K562 (cell line): ENCODE results near the gene CD79A.

Source experiments
- CBX5 ChIP-seq: IDR thresholded peaks from 2 replicates; pipeline ENCODE4 v1.6.1; 2014; ENCODE audit warnings: low read depth, borderline replicate concordance
- HNRNPH1 ChIP-seq: fragments of 200-400 bp; formaldehyde crosslinking; optimal IDR thresholded peaks from 2 replicates; pipeline ENCODE3; 2017; ENCODE audit warnings: low read depth, mild to moderate bottlenecking, low read length, moderate library complexity
- MAZ ChIP-seq, 2 experiments: fragments of 450-650 bp in 1 of 2; sonication (generic) in 1 of 2; formaldehyde crosslinking; IDR thresholded peaks in 1 of 2; conservative IDR thresholded peaks in 1 of 2; 2 replicates each; pipeline versions ENCODE4 v1.4.0 to v1.5.0; 2020; ENCODE audit warnings: mild to moderate bottlenecking in 1 of 2, missing genetic modification reagents in 1 of 2
- MBD2 ChIP-seq: sonication (generic); IDR thresholded peaks from 2 replicates; pipeline ENCODE4 v1.6.1; 2016; ENCODE audit warnings: low read depth, borderline replicate concordance
- POLR2A ChIP-seq: fragments of 450-650 bp; conservative IDR thresholded peaks from 2 replicates; pipeline ENCODE4 v1.6.1; 2016
- POLR2AphosphoS5 ChIP-seq: IDR thresholded peaks from 2 replicates; pipeline ENCODE4 v1.6.1; 2011; ENCODE audit warnings: mild to moderate bottlenecking, low read depth, low read length, moderate library complexity; ENCODE audit not compliant: control insufficient read depth, insufficient read depth
- TAF1 ChIP-seq: IDR thresholded peaks from 2 replicates; pipeline ENCODE4 v1.6.1; 2011; ENCODE audit warnings: mild to moderate bottlenecking, low read length, moderate library complexity; ENCODE audit not compliant: insufficient read depth, control insufficient read depth, severe bottlenecking; ENCODE audit errors: extremely low read depth
- ZNF143 ChIP-seq: sonication (generic); formaldehyde crosslinking; IDR thresholded peaks from 2 replicates; pipeline ENCODE4 v1.9.0; 2022; ENCODE audit warnings: mild to moderate bottlenecking, missing genetic modification reagents
- TF ChIP-seq, protein P1 (sequence below), 3 experiments: IDR thresholded peaks in 2 of 3; conservative IDR thresholded peaks in 1 of 3; 2 replicates each; pipeline ENCODE4 v1.5.1; 2011 to 2012; ENCODE audit warnings: low read length in 3 of 3, mild to moderate bottlenecking in 3 of 3, control low read depth in 2 of 3, improper control_type of control experiment in 1 of 3, inconsistent platforms in 1 of 3, low read depth in 1 of 3, mixed read lengths in 1 of 3, moderate library complexity in 1 of 3; ENCODE audit not compliant: insufficient read depth in 2 of 3
- TF ChIP-seq, protein P2 (sequence below), 3 experiments: fragments of 200-800 bp in 1 of 3; sonication (Bioruptor generic) in 1 of 3; sonication (generic) in 1 of 3; formaldehyde crosslinking in 1 of 3; IDR thresholded peaks; 2 replicates each; pipeline versions ENCODE4 v1.6.1 to v1.8.0; 2016 to 2022; ENCODE audit warnings: mild to moderate bottlenecking in 2 of 3, missing compliant biosample characterization in 2 of 3, missing genetic modification characterization in 2 of 3, missing genetic modification reagents in 1 of 3

DNA sequence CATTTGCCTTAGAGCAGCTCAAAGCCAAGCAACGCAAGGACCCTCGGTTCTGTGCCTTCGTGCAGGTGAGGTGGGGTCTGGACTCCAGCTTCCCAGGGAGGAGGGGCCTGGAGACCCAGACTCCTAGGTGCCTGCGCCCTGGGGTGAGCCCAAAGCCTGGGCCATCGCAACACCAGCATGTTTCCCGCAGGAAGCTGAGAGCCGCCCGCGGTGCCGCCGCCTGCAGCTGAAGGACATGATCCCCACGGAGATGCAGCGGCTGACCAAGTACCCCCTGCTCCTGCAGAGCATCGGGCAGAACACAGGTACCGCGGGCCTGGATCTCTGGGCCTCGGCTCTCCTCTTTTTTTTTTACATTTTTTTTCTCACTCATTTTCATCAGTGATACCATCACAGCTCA is 25.5 kb downstream of the CD79A start:
- TF ChIP-seq HNRNPH1 (no peak), TAF1 (no peak), ZNF143 (no peak), CBX5 (no peak), MAZ (CRISPR knock-in tag; conservative IDR thresholded peaks at IDR 0.05 in 1 of 2, IDR thresholded peaks at IDR 0.05 in 1 of 2) (no peak), MBD2 (no peak), POLR2AphosphoS5 (no peak), POLR2A (no peak)
- TF ChIP-seq, protein P1, sequence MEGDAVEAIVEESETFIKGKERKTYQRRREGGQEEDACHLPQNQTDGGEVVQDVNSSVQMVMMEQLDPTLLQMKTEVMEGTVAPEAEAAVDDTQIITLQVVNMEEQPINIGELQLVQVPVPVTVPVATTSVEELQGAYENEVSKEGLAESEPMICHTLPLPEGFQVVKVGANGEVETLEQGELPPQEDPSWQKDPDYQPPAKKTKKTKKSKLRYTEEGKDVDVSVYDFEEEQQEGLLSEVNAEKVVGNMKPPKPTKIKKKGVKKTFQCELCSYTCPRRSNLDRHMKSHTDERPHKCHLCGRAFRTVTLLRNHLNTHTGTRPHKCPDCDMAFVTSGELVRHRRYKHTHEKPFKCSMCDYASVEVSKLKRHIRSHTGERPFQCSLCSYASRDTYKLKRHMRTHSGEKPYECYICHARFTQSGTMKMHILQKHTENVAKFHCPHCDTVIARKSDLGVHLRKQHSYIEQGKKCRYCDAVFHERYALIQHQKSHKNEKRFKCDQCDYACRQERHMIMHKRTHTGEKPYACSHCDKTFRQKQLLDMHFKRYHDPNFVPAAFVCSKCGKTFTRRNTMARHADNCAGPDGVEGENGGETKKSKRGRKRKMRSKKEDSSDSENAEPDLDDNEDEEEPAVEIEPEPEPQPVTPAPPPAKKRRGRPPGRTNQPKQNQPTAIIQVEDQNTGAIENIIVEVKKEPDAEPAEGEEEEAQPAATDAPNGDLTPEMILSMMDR (IDR thresholded peaks at IDR 0.05 in 2 of 3, conservative IDR thresholded peaks at IDR 0.05 in 1 of 3; ENCODE audit: insufficient read depth in 2 of 3, low read depth in 1 of 3, low read length in 3 of 3), result no peak
- TF ChIP-seq, protein P2, sequence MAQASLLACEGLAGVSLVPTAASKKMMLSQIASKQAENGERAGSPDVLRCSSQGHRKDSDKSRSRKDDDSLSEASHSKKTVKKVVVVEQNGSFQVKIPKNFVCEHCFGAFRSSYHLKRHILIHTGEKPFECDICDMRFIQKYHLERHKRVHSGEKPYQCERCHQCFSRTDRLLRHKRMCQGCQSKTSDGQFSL (CRISPR knock-in tag; IDR thresholded peaks at IDR 0.05), result no peak
- TF ChIP-seq, protein P2 (tag; IDR thresholded peaks at IDR 0.05), result no peak
